Testis (tissue), 3 donors: ENCODE measurements around the gene OSBPL3. TPM values are rescaled to one million over a fixed set of nuclear protein-coding genes. Genes with fewer than 3 reads are reported as not detected.

ENCODE experiments used
- DNase-seq: peaks from one replicate; pipeline ENCODE4 v3.0.0-alpha.2; 2019
- H3K27ac ChIP-seq, 2 donors: fragments of 200-600 bp; sonication (generic); one replicate each; pipeline ENCODE4 v1.5.1; 2019
- H3K27me3 ChIP-seq: fragments of 200-600 bp; sonication (generic); one replicate; pipeline ENCODE4 v1.5.1; 2019
- H3K36me3 ChIP-seq: fragments of 200-600 bp; sonication (generic); one replicate; pipeline ENCODE4 v1.5.1; 2017; ENCODE audit warnings: low read depth; ENCODE audit errors: missing control alignments
- H3K4me1 ChIP-seq: fragments of 200-600 bp; sonication (generic); one replicate; pipeline ENCODE4 v1.5.1; 2019
- H3K4me3 ChIP-seq, 2 donors: fragments of 200-600 bp; sonication (generic); one replicate each; pipeline ENCODE4 v1.5.1; 2017 to 2019
- H3K9me3 ChIP-seq: fragments of 200-600 bp; sonication (generic); one replicate; pipeline ENCODE4 v1.5.1; 2017
- CTCF ChIP-seq, 3 experiments: fragments of 450-650 bp in 2 of 3; fragments of 200-600 bp in 1 of 3; sonication (generic) in 1 of 3; IDR thresholded peaks; one replicate each; pipeline ENCODE4 v1.5.1; 2016 to 2019; ENCODE audit warnings: antibody characterized with exemption in 3 of 3, mild to moderate bottlenecking in 2 of 3, moderate library complexity in 1 of 3
- POLR2A ChIP-seq: fragments of 450-650 bp; IDR thresholded peaks from one replicate; pipeline ENCODE4 v1.6.1; 2017; ENCODE audit warnings: antibody characterized with exemption, mild to moderate bottlenecking, moderate library complexity
- WGBS, 2 donors: methylation state at CpG; one replicate each; pipeline ENCODE4 v1.1.5; 2018; 5-methylcytosine and 5-hydroxymethylcytosine counted together
- intact Hi-C: fragments of 100-400 bp; cut with DNase I; formaldehyde crosslinking; loops from one replicate; pipeline ENCODE4 v1.15.1; 2023; ENCODE audit warnings: low total_unique reads
- polyA plus RNA-seq: library from polyadenylated mRNA; stranded (reverse); fragments of 350-450 nt; fragmentation: Illumina TruSeq; extraction: RNeasy Lipid Tissue Mini Kit (QIAGEN cat#74804); gene quantifications from one replicate; pipeline ENCODE4 v1.2.3, GENCODE V29; 2014; ENCODE audit warnings: low read depth, low replicate concordance; ENCODE audit not compliant: insufficient read depth
- total RNA-seq, 2 donors: library from RNA; depleted of rRNA; stranded (reverse); fragments of >200 nt; gene quantifications; one replicate each; pipeline ENCODE4 v1.2.3, GENCODE V29; 2016

The OSBPL3 gene
- total and polyA plus RNA-seq, 3 donors from 2014 or later: 5.6 to 9.4 (median 6.9) TPM

- no peak for TF ChIP-seq CTCF (IDR thresholded peaks at IDR 0.05)
- no peak for TF ChIP-seq POLR2A
- no peaks in the 10 kb centered on the region for H3K27me3 ChIP-seq
- intact Hi-C loops: no loop called here
These were observed 122.4 kb downstream of the OSBPL3 start for GRCh38 chr7:24857623-24858022.

DNA sequence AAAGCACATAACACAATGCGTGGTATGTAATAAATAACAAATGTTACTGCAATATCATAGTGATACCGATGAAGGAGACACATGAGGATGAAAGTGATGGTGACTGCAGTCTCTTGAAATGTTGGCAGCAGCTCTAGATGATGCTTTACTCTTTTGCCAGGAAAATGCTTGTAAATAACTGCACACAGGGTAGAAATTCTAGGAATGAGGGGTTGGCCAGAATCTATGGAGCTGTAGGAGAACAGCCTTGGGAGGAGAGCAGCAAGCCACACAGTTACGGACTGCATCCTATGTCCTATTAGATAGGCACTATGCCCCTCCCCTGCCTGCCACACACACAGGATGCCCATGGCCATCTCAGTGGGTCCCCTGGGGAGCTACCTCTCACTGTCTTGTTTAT, 125.1 kb downstream of the OSBPL3 start:
- H3K27ac ChIP-seq: no peak overlapping the region
- H3K27me3 ChIP-seq: no peaks in the 10 kb centered on the region
- TF ChIP-seq POLR2A: no peak
- TF ChIP-seq CTCF (IDR thresholded peaks at IDR 0.05): no peak
- DNase-seq: no peak
- no peaks in the 10 kb centered on the region for H3K9me3 ChIP-seq
- intact Hi-C loops: no loop called here
- H3K36me3 ChIP-seq: no peaks in the 10 kb centered on the region
- H3K4me3 ChIP-seq: no peak overlapping the region
- no peaks in the 10 kb centered on the region for H3K4me1 ChIP-seq
- whole genome bisulfite sequencing, 2 donors: 93 to 95% methylated on average over 3 of the region's 3 CpGs

More at GRCh38 chr7:24857623-24858022, 122.4 kb downstream of the OSBPL3 start:
- Histone ChIP-seq H3K36me3 (no peaks in the 10 kb centered on the region), H3K27ac (no peak overlapping the region), H3K9me3 (no peaks in the 10 kb centered on the region), H3K4me3 (no peak overlapping the region), H3K4me1 (no peaks in the 10 kb centered on the region)
- no peak for DNase-seq

- no peak for DNase-seq
- intact Hi-C loops: no loop called here
- H3K4me1 ChIP-seq: no peaks in the 10 kb centered on the region
- H3K27me3 ChIP-seq: no peaks in the 10 kb centered on the region
- no peaks in the 10 kb centered on the region for H3K36me3 ChIP-seq
- no peaks in the 10 kb centered on the region for H3K9me3 ChIP-seq
- no peak overlapping the region for H3K27ac ChIP-seq
- TF ChIP-seq POLR2A (no peak), CTCF (IDR thresholded peaks at IDR 0.05) (no peak)
- H3K4me3 ChIP-seq: no peak overlapping the region
These were observed 128.2 kb downstream of the OSBPL3 start for GRCh38 chr7:24851786-24852185.

DNA sequence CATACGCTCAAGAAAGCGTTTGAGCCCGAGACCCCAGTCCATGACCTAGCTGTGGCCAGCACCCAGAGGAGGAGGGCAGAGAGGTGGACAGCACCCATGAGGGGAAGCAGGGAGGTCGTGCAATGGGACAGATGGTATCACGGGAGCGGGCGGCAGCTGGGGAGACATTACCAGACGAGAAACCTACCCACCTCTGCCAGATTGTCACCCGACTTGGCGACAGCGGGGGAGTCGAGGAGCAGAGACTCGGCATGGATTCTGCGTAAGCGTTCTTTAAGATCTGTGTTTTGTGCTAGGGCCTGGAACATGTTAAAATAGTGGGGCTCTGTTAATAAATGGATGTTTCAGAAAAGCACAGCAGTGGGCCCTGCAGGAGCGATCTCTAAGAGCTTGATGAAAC, 131.1 kb downstream of the OSBPL3 start:
- 83 to 85% methylated on average over 16 of the region's 16 CpGs for WGBS, 2 donors
- H3K4me3 ChIP-seq: no peak overlapping the region
- no peaks in the 10 kb centered on the region for H3K27me3 ChIP-seq
- intact Hi-C loops: no loop called here
- DNase-seq: no peak
- no peak overlapping the region for H3K27ac ChIP-seq
- H3K36me3 ChIP-seq: no peaks in the 10 kb centered on the region
- no peaks in the 10 kb centered on the region for H3K4me1 ChIP-seq
- no peaks in the 10 kb centered on the region for H3K9me3 ChIP-seq
- TF ChIP-seq CTCF (IDR thresholded peaks at IDR 0.05): no peak
- TF ChIP-seq POLR2A: no peak

DNA sequence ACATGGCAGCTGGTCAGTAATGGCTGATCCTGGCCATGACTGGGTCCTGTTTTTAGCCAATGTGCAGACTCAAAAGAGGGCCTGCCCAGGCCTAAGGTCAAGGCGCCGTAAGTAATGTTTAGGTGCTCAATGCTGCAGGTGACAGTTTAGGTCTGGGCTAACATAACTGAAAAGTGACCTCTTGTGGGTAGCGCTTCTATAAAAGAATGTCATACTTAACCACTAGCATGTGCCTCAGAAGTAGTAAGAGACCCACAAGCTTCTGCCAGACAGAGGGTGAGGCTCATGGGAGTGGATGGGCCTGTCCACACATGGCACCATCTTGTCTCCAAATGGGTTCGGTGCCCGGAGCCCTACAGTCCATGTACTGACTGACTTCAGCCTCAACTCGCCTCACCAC, 132.2 kb downstream of the OSBPL3 start:
- WGBS, 2 donors: 95 to 99% methylated on average over 6 of the region's 6 CpGs
- DNase-seq: no peak
- H3K27ac ChIP-seq: no peak overlapping the region
- TF ChIP-seq POLR2A (no peak), CTCF (IDR thresholded peaks at IDR 0.05) (no peak)
- no peaks in the 10 kb centered on the region for H3K36me3 ChIP-seq
- H3K4me1 ChIP-seq: no peaks in the 10 kb centered on the region
- H3K27me3 ChIP-seq: no peaks in the 10 kb centered on the region
- intact Hi-C loops: no loop called here
- H3K4me3 ChIP-seq: no peak overlapping the region
- H3K9me3 ChIP-seq: no peaks in the 10 kb centered on the region
